HCT116 (cell line): ENCODE data around the gene KRTAP23-1. TPM values are rescaled to one million over a fixed set of nuclear protein-coding genes. Genes with fewer than 3 reads are reported as not detected.

Source experiments
- ATAC-seq: fragments of 200-7000 bp; cut with Tn5 transposase; 2 replicates; pipeline ENCODE4 v1.9.1; 2020; ENCODE audit warnings: mild to moderate bottlenecking, moderate library complexity
- BruUV-seq: library from RNA; stranded (reverse); fragments of 400-500 nt; replicated peaks from 2 replicates; lab custom pipeline; 2021; lab: Mats Ljungman, UMichigan
- CTCF ChIA-PET: fragments of 300-600 bp; sonication (Branson Sonifier 250); formaldehyde crosslinking; loops from one replicate; lab custom pipeline; 2021; ENCODE audit warnings: antibody characterized with exemption; lab: Charles Lee
- POLR2A ChIA-PET: fragments of 300-600, 350-600 bp; sonication (Branson Sonifier 250); formaldehyde crosslinking; loops from one replicate; lab custom pipeline; 2021; ENCODE audit warnings: antibody characterized with exemption; lab: Charles Lee
- RAD21 ChIA-PET, 2 experiments: fragments of 300-600 bp; sonication (Branson Sonifier 250); formaldehyde crosslinking; loops; one replicate each; lab custom pipeline; 2023; ENCODE audit warnings: low total read pairs in 2 of 2; ENCODE audit not compliant: uncharacterized antibody in 2 of 2, unreplicated experiment in 2 of 2, low non-redundant PET in 1 of 2; lab: Charles Lee
- DNase-seq: peaks from one replicate; pipeline ENCODE4 v3.0.0-alpha.2; 2010; ENCODE audit warnings: low read depth, low spot score
- H2AFZ ChIP-seq: fragments of 200-600 bp; shearing (Covaris generic), sonication (generic); 2 replicates; pipeline ENCODE4 v1.6.1; 2017; ENCODE audit warnings: low read depth, mixed run types, mixed read lengths, antibody characterized with exemption, low read length; ENCODE audit not compliant: poor library complexity, severe bottlenecking
- H3K27ac ChIP-seq: 2 replicates; pipeline ENCODE4 v1.5.1; 2012; ENCODE audit warnings: low read depth, low read length
- H3K27me3 ChIP-seq: fragments of 200-600 bp; sonication (generic); 2 replicates; pipeline ENCODE4 v1.6.1; 2016; ENCODE audit warnings: mixed run types, low read length, mixed read lengths; ENCODE audit not compliant: insufficient read depth
- H3K36me3 ChIP-seq, 2 experiments: fragments of 200-500 bp in 1 of 2; fragments of 200-600 bp in 1 of 2; sonication (Bioruptor generic) in 1 of 2; sonication (generic) in 1 of 2; 2 replicates each; pipeline versions ENCODE4 v1.5.1 to v1.6.1; 2014 to 2016; ENCODE audit warnings: low read length in 2 of 2, inconsistent platforms in 1 of 2, mixed read lengths in 1 of 2, mixed run types in 1 of 2; ENCODE audit not compliant: insufficient read depth in 2 of 2, control insufficient read depth in 1 of 2
- H3K4me1 ChIP-seq, 2 experiments: fragments of 200-600 bp in 1 of 2; sonication (generic) in 1 of 2; 2 replicates each; pipeline versions ENCODE4 v1.5.1 to v1.6.1; 2012 to 2017; ENCODE audit warnings: low read length in 2 of 2, inconsistent platforms in 1 of 2, mild to moderate bottlenecking in 1 of 2, mixed read lengths in 1 of 2, mixed run types in 1 of 2, moderate library complexity in 1 of 2; ENCODE audit not compliant: insufficient read depth in 2 of 2, control insufficient read depth in 1 of 2
- H3K4me2 ChIP-seq: fragments of 200-600 bp; sonication (generic); 2 replicates; pipeline ENCODE4 v1.6.1; 2017; ENCODE audit warnings: mixed run types, low read length, mixed read lengths
- H3K4me3 ChIP-seq, 2 experiments: fragments of 200-600 bp in 1 of 2; sonication (generic) in 1 of 2; replicated peaks in 1 of 2; 2 replicates each; pipeline ENCODE4 v1.5.1; 2011 to 2016; ENCODE audit warnings: low read length in 2 of 2, control low read depth in 1 of 2, low read depth in 1 of 2, mild to moderate bottlenecking in 1 of 2, mixed read lengths in 1 of 2, mixed run types in 1 of 2
- H3K79me2 ChIP-seq: fragments of 200-600 bp; sonication (generic); 2 replicates; pipeline ENCODE4 v1.6.1; 2017; ENCODE audit warnings: mild to moderate bottlenecking, mixed run types, low read length, moderate library complexity, mixed read lengths; ENCODE audit not compliant: insufficient read depth
- H3K9ac ChIP-seq: fragments of 200-600 bp; sonication (generic); 2 replicates; pipeline ENCODE4 v1.6.1; 2016; ENCODE audit warnings: low read length, mixed read lengths
- H3K9me2 ChIP-seq: fragments of 200-600 bp; sonication (generic), shearing (Covaris generic); 2 replicates; pipeline ENCODE4 v1.6.1; 2017; ENCODE audit warnings: mixed run types, mild to moderate bottlenecking, moderate library complexity; ENCODE audit not compliant: insufficient read depth
- H3K9me3 ChIP-seq, 2 experiments: fragments of 200-500 bp in 1 of 2; fragments of 200-600 bp in 1 of 2; sonication (Bioruptor generic) in 1 of 2; sonication (generic) in 1 of 2; 2 replicates each; pipeline ENCODE4 v1.6.1; 2014 to 2017; ENCODE audit warnings: low read length in 2 of 2, mixed read lengths in 2 of 2, inconsistent platforms in 1 of 2, low read depth in 1 of 2, mild to moderate bottlenecking in 1 of 2, mixed run types in 1 of 2, moderate library complexity in 1 of 2; ENCODE audit not compliant: control insufficient read depth in 1 of 2, insufficient read depth in 1 of 2
- H4K20me1 ChIP-seq: fragments of 200-600 bp; sonication (generic), shearing (Covaris generic); 2 replicates; pipeline ENCODE4 v1.6.1; 2017; ENCODE audit warnings: mixed run types, mild to moderate bottlenecking, moderate library complexity; ENCODE audit not compliant: insufficient read depth
- CBX3 ChIP-seq: IDR thresholded peaks from 2 replicates; pipeline ENCODE4 v1.6.1; 2012; ENCODE audit warnings: low read depth
- CEBPB ChIP-seq: IDR thresholded peaks from 2 replicates; pipeline ENCODE4 v1.6.1; 2012; ENCODE audit warnings: low read depth
- EGR1 ChIP-seq: IDR thresholded peaks from 2 replicates; pipeline ENCODE4 v1.6.1; 2012; ENCODE audit warnings: low read depth
- ELF1 ChIP-seq: IDR thresholded peaks from 2 replicates; pipeline ENCODE4 v1.6.1; 2012; ENCODE audit warnings: low read depth, borderline replicate concordance
- EZH2 ChIP-seq: fragments of 200-600 bp; sonication (generic); IDR thresholded peaks from 2 replicates; pipeline ENCODE4 v1.6.1; 2017; ENCODE audit warnings: antibody characterized with exemption, mixed run types
- EZH2phosphoT487 ChIP-seq: fragments of 200-600 bp; IDR thresholded peaks from 2 replicates; pipeline ENCODE4 v1.6.1; 2018; ENCODE audit warnings: antibody characterized with exemption, borderline replicate concordance
- JUND ChIP-seq: IDR thresholded peaks from 2 replicates; pipeline ENCODE4 v1.6.1; 2012
- MAX ChIP-seq: IDR thresholded peaks from 2 replicates; pipeline ENCODE4 v1.6.1; 2012
- POLR2A ChIP-seq: IDR thresholded peaks from 2 replicates; pipeline ENCODE4 v1.7.0; 2011; ENCODE audit warnings: borderline replicate concordance; ENCODE audit not compliant: insufficient read depth, insufficient read length; ENCODE audit errors: extremely low read depth
- POLR2AphosphoS5 ChIP-seq: IDR thresholded peaks from 2 replicates; pipeline ENCODE4 v1.6.1; 2011; ENCODE audit warnings: mild to moderate bottlenecking, low read depth, low read length, moderate library complexity
- SRF ChIP-seq: IDR thresholded peaks from 2 replicates; pipeline ENCODE4 v1.6.1; 2012; ENCODE audit warnings: low read depth
- TCF7L2 ChIP-seq: IDR thresholded peaks from 2 replicates; pipeline ENCODE4 v1.7.0; 2011; ENCODE audit warnings: borderline replicate concordance, inconsistent platforms; ENCODE audit not compliant: insufficient read depth, insufficient read length; ENCODE audit errors: extremely low read depth
- YY1 ChIP-seq: IDR thresholded peaks from 2 replicates; pipeline ENCODE4 v1.6.1; 2011; ENCODE audit warnings: low read length, low read depth, moderate library complexity, mild to moderate bottlenecking; ENCODE audit not compliant: insufficient replicate concordance; ENCODE audit errors: extremely low read depth
- ZNF274 ChIP-seq: fragments of 200-500 bp; sonication (Bioruptor generic); IDR thresholded peaks from 2 replicates; pipeline ENCODE4 v1.6.1; 2014; ENCODE audit warnings: mild to moderate bottlenecking, low read depth, low read length, inconsistent platforms
- intact Hi-C: fragments of 100-400 bp; cut with micrococcal nuclease; formaldehyde crosslinking; loops from 2 replicates; pipeline ENCODE4 v1.10.0; 2022
- total RNA-seq: library from RNA; stranded (reverse); gene quantifications from one replicate; pipeline ENCODE4 v1.2.1, GENCODE V29; 2021; ENCODE audit not compliant: unreplicated experiment
- TF ChIP-seq, protein P1 (sequence below): IDR thresholded peaks from 2 replicates; pipeline ENCODE4 v1.6.1; 2012

KRTAP23-1 gene
- total RNA-seq, 1 experiment from 2014 or later = not detected

DNA sequence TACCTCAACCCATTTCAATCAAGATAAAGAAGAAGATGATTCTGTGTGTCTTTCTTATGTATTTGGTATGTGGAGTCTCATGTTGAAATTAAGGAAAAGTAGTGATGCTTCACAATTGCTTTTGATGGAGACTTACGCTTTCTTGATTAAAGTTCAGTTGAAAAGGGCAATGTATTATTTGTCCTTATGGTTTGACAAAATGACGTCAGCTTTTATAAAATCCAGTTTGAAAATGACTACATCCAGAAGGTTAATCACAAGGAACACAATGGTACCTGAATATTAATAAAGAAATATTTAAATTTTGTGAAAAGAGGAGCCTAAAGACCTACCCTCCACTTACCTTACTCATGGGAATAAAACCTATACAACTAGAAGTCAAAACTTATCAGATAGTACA, 32.7 kb downstream of the KRTAP23-1 start:
- ChIA-PET RAD21 (no interaction called here), POLR2A (no interaction called here), CTCF (no interaction called here)
- Histone ChIP-seq H3K36me3 (no peaks in the 10 kb centered on the region), H3K9me3 (peaks cover 14 to 30% of the 10 kb centered on the region in 2 experiments; a peak in 3 of 4 replicates), H3K79me2 (no peaks in the 10 kb centered on the region), H4K20me1 (no peaks in the 10 kb centered on the region), H2AFZ (no peak overlapping the region), H3K27ac (no peak overlapping the region), H3K9ac (no peak overlapping the region), H3K4me3 (no peak overlapping the region), H3K9me2 (no peaks in the 10 kb centered on the region), H3K27me3 (no peaks in the 10 kb centered on the region), H3K4me1 (no peaks in the 10 kb centered on the region), H3K4me2 (no peak overlapping the region)
- DNase-seq (no peak), ATAC-seq (no peak)
- no peak for TF ChIP-seq CEBPB
- no peak for TF ChIP-seq EGR1
- no peak for TF ChIP-seq EZH2phosphoT487
- TF ChIP-seq, protein P1, sequence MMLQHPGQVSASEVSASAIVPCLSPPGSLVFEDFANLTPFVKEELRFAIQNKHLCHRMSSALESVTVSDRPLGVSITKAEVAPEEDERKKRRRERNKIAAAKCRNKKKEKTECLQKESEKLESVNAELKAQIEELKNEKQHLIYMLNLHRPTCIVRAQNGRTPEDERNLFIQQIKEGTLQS = no peak
- no peak for TF ChIP-seq JUND
- no peak for TF ChIP-seq EZH2
- no peak for TF ChIP-seq MAX
- no peak for TF ChIP-seq ELF1
- no peak for TF ChIP-seq TCF7L2
- TF ChIP-seq YY1 = no peak
- TF ChIP-seq POLR2A = no peak
- no peak for TF ChIP-seq ZNF274
- no peak for TF ChIP-seq POLR2AphosphoS5
- TF ChIP-seq CBX3 = no peak
- TF ChIP-seq SRF = no peak
- no TSS peak for BruUV-seq
- intact Hi-C loops = no loop called here
